A549 treated with RU486 at 1 μM for 4 hours (cell line): ENCODE results near the gene KLC1. TPM values are rescaled to one million over a fixed set of nuclear protein-coding genes. Genes with fewer than 3 reads are reported as not detected.

Source experiments
- total RNA-seq: library from RNA; stranded (reverse); fragments of 200-300 nt; extraction: Qiagen RNA extraction; gene quantifications from 5 replicates; pipeline ENCODE4 v1.2.3, GENCODE V29; 2022; ENCODE audit warnings: low read depth

The KLC1 gene
- 92.0 to 119 TPM (median 106 TPM) in 5 replicates for total RNA-seq

GRCh38 chr14:103628684-103629502 is at the start of gene KLC1:
Gene KLC1 (plus strand): TSS chr14:103629211. CDS start chr14:103654565, 25,354 bp downstream.

GRCh38 chr14:103715052-103716000 is 86.3 kb downstream of the KLC1 start, which contains the start of the genes XRCC3 and ZFYVE21:
Gene XRCC3 (minus strand): TSS chr14:103715451. CDS start chr14:103711087, 4,364 bp downstream.
Gene ZFYVE21 (plus strand): TSS chr14:103715810. CDS start chr14:103715842, 32 bp downstream.

Other genes starting within 250 kb of the KLC1 start
- gene MARK3, start 243.8 kb upstream of the KLC1 start, total RNA-seq: 58.6 to 62.8 TPM (median 60.5 TPM) in 5 replicates
- gene CKB, start 106.4 kb upstream of the KLC1 start, total RNA-seq: 73.0 to 106 TPM (median 102 TPM) in 5 replicates
- 17.1 to 29.0 TPM (median 28.4 TPM) in 5 replicates for gene TRMT61A, start 100.0 kb upstream of the KLC1 start, total RNA-seq
- gene BAG5, start 66.6 kb upstream of the KLC1 start, total RNA-seq: 18.0 to 24.9 TPM (median 23.4 TPM) in 5 replicates
- gene COA8, start 66.3 kb upstream of the KLC1 start, total RNA-seq: 46.2 to 52.0 TPM (median 51.5 TPM) in 5 replicates
- gene XRCC3, start 86.2 kb downstream of the KLC1 start, total RNA-seq: 29.6 to 32.8 TPM (median 31.6 TPM) in 5 replicates
- 30.7 to 40.0 TPM (median 35.8 TPM) in 5 replicates for gene ZFYVE21, start 86.6 kb downstream of the KLC1 start, total RNA-seq
- gene PPP1R13B, start 218.4 kb downstream of the KLC1 start, total RNA-seq: 3.6 to 5.3 TPM (median 4.3 TPM) in 5 replicates